HTR-8/SVneo (cell line): ENCODE measurements around the gene BTRC.
A peak's percentile ranks its signal among the peaks of the same experiment; 100 is the strongest.

ENCODE experiments used
- DNase-seq: peaks from one replicate; pipeline ENCODE4 v3.0.0; 2011; ENCODE audit warnings: low spot score, mixed read lengths; ENCODE audit not compliant: insufficient read length
- FAIRE-seq: peaks from 2 replicates; lab custom pipeline; 2011; peaks lifted over from hg19 to GRCh38; lab: Jason Lieb, UNC

BTRC gene

GRCh38 chr10:101602761-101603398, 248.9 kb downstream of the BTRC start:
- FAIRE-seq (peak; percentile 4), DNase-seq (peak; percentile 86)
